ENCODE results near the gene RPLP2. TPM values are rescaled to one million over a fixed set of nuclear protein-coding genes. Genes with fewer than 3 reads are reported as not detected.

Gene RPLP2
- total RNA-seq, 1 experiment from 2014 or later, result 1,325 TPM

- Histone ChIP-seq H3K4me1 (ENCODE audit: insufficient read depth, low read length, poor library complexity, severe bottlenecking) (peaks cover 25% of the 10 kb centered on the region), H3K36me3 (ENCODE audit: insufficient read depth, low read length, poor library complexity, severe bottlenecking) (peaks cover 4% of the 10 kb centered on the region), H3K9me3 (ENCODE audit: low read depth, low read length, poor library complexity, severe bottlenecking) (no peaks in the 10 kb centered on the region), H3K27ac (ENCODE audit: low read depth, low read length, poor library complexity, severe bottlenecking) (no peak overlapping the region), H3K27me3 (replicated peaks; ENCODE audit: insufficient read depth, low read depth, low read length, poor library complexity) (no peaks in the 10 kb centered on the region), H3K4me3 (ENCODE audit: low read depth, low read length, poor library complexity, severe bottlenecking) (peak overlapping the region; percentile 49)
- intact Hi-C loops (cut with micrococcal nuclease; ENCODE audit: unreplicated experiment), result no loop called here
- no peak for DNase-seq (ENCODE audit: low spot score)
- no TSS peak for BruUV-seq (replicated peaks)
- CTCF ChIA-PET, result no interaction called here
- TF ChIP-seq EZH2 (IDR thresholded peaks at IDR 0.05; ENCODE audit: borderline replicate concordance, low read depth, low read length, poor library complexity, severe bottlenecking) (no peak), CTCF (conservative IDR thresholded peaks at IDR 0.05; ENCODE audit: low read depth, low read length) (no peak)
- POLR2A ChIA-PET (ENCODE audit: low non-redundant PET), result no interaction called here
Measured at GRCh38 chr11:829176-829846, 19.5 kb downstream of the RPLP2 start.

- H3K4me3 ChIP-seq (ENCODE audit: low read depth, low read length, poor library complexity, severe bottlenecking), result peak overlapping the region; percentile 49
- intact Hi-C loops (cut with micrococcal nuclease; ENCODE audit: unreplicated experiment), result no loop called here
- ChIA-PET POLR2A (ENCODE audit: low non-redundant PET) (no interaction called here), CTCF (no interaction called here)
- no peak overlapping the region for H3K27ac ChIP-seq (ENCODE audit: low read depth, low read length, poor library complexity, severe bottlenecking)
- no TSS peak for BruUV-seq (replicated peaks)
- peaks cover 3% of the 10 kb centered on the region for H3K36me3 ChIP-seq (ENCODE audit: insufficient read depth, low read length, poor library complexity, severe bottlenecking)
- no peaks in the 10 kb centered on the region for H3K9me3 ChIP-seq (ENCODE audit: low read depth, low read length, poor library complexity, severe bottlenecking)
- H3K4me1 ChIP-seq (ENCODE audit: insufficient read depth, low read length, poor library complexity, severe bottlenecking), result peaks cover 25% of the 10 kb centered on the region
- no peaks in the 10 kb centered on the region for H3K27me3 ChIP-seq (replicated peaks; ENCODE audit: insufficient read depth, low read depth, low read length, poor library complexity)
- TF ChIP-seq CTCF (conservative IDR thresholded peaks at IDR 0.05; ENCODE audit: low read depth, low read length) (no peak), EZH2 (IDR thresholded peaks at IDR 0.05; ENCODE audit: borderline replicate concordance, low read depth, low read length, poor library complexity, severe bottlenecking) (no peak)
- DNase-seq (ENCODE audit: low spot score), result no peak
Measured at GRCh38 chr11:829847-830294, 20.1 kb downstream of the RPLP2 start.

GRCh38 chr11:830295-831117 lies 20.7 kb downstream of the RPLP2 start:
- no TSS peak for BruUV-seq (replicated peaks)
- TF ChIP-seq CTCF (conservative IDR thresholded peaks at IDR 0.05; ENCODE audit: low read depth, low read length), result no peak
- TF ChIP-seq EZH2 (IDR thresholded peaks at IDR 0.05; ENCODE audit: borderline replicate concordance, low read depth, low read length, poor library complexity, severe bottlenecking), result no peak
- Histone ChIP-seq H3K27me3 (replicated peaks; ENCODE audit: insufficient read depth, low read depth, low read length, poor library complexity) (no peaks in the 10 kb centered on the region), H3K4me3 (ENCODE audit: low read depth, low read length, poor library complexity, severe bottlenecking) (peak overlapping the region; percentile 49), H3K36me3 (ENCODE audit: insufficient read depth, low read length, poor library complexity, severe bottlenecking) (no peaks in the 10 kb centered on the region), H3K9me3 (ENCODE audit: low read depth, low read length, poor library complexity, severe bottlenecking) (no peaks in the 10 kb centered on the region), H3K27ac (ENCODE audit: low read depth, low read length, poor library complexity, severe bottlenecking) (no peak overlapping the region), H3K4me1 (ENCODE audit: insufficient read depth, low read length, poor library complexity, severe bottlenecking) (peaks cover 25% of the 10 kb centered on the region)
- intact Hi-C loops (cut with micrococcal nuclease; ENCODE audit: unreplicated experiment), result no loop called here
- ChIA-PET POLR2A (ENCODE audit: low non-redundant PET) (no interaction called here), CTCF (no interaction called here)
- DNase-seq (ENCODE audit: low spot score), result peak; percentile 86
